Loucy (cell line): ENCODE measurements around the gene HDLBP.

Source experiments
- H2AFZ ChIP-seq: fragments of 200-600 bp; sonication (generic); 2 replicates; pipeline ENCODE4 v1.6.0; 2016; ENCODE audit warnings: antibody characterized with exemption, mild to moderate bottlenecking, low read length, moderate library complexity
- H3F3A ChIP-seq: fragments of 200-600 bp; 2 replicates; pipeline ENCODE4 v1.6.0; 2016; ENCODE audit warnings: antibody characterized with exemption, low read depth, mild to moderate bottlenecking
- H3K27me3 ChIP-seq: fragments of 200-600 bp; sonication (generic); 2 replicates; pipeline ENCODE4 v1.6.1; 2014; ENCODE audit warnings: low read length, mild to moderate bottlenecking; ENCODE audit not compliant: insufficient read depth, poor library complexity, severe bottlenecking
- H3K36me3 ChIP-seq: fragments of 200-600 bp; sonication (generic); 2 replicates; pipeline ENCODE4 v1.6.1; 2016; ENCODE audit warnings: low read length; ENCODE audit not compliant: insufficient read depth
- H3K4me1 ChIP-seq: fragments of 200-600 bp; sonication (generic); 2 replicates; pipeline ENCODE4 v1.5.1; 2014; ENCODE audit warnings: low read length, mild to moderate bottlenecking; ENCODE audit not compliant: insufficient read depth, poor library complexity, severe bottlenecking
- H3K4me2 ChIP-seq: fragments of 200-600 bp; sonication (generic); 2 replicates; pipeline ENCODE4 v1.6.0; 2014; ENCODE audit warnings: antibody characterized with exemption, low read length, low read depth, mild to moderate bottlenecking; ENCODE audit not compliant: poor library complexity, severe bottlenecking
- H3K4me3 ChIP-seq: fragments of 200-600 bp; sonication (generic); 2 replicates; pipeline ENCODE4 v1.5.1; 2014; ENCODE audit warnings: low read length, mild to moderate bottlenecking, mixed read lengths; ENCODE audit not compliant: poor library complexity, severe bottlenecking
- H3K79me2 ChIP-seq: fragments of 200-600 bp; sonication (generic); 2 replicates; pipeline ENCODE4 v1.6.1; 2014; ENCODE audit warnings: low read length; ENCODE audit not compliant: insufficient read depth
- H3K9ac ChIP-seq: fragments of 200-600 bp; sonication (generic); 2 replicates; pipeline ENCODE4 v1.6.0; 2014; ENCODE audit warnings: mild to moderate bottlenecking, low read depth, low read length, moderate library complexity; ENCODE audit not compliant: poor library complexity, severe bottlenecking
- H3K9me2 ChIP-seq: fragments of 200-600 bp; sonication (generic); replicated peaks from 2 replicates; pipeline ENCODE4 v1.6.1; 2016; ENCODE audit warnings: low read depth, low read length, mixed read lengths
- H3K9me3 ChIP-seq: fragments of 200-600 bp; sonication (generic); 2 replicates; pipeline ENCODE4 v1.6.1; 2014; ENCODE audit warnings: mild to moderate bottlenecking, antibody characterized with exemption, low read length, low read depth; ENCODE audit not compliant: insufficient read depth
- H4K20me1 ChIP-seq: fragments of 200-600 bp; sonication (generic); 2 replicates; pipeline ENCODE4 v1.6.0; 2014; ENCODE audit warnings: antibody characterized with exemption, low read length, mild to moderate bottlenecking; ENCODE audit not compliant: insufficient read depth, poor library complexity, severe bottlenecking
- EZH2phosphoT487 ChIP-seq: fragments of 200-600 bp; IDR thresholded peaks from 2 replicates; pipeline ENCODE4 v1.6.1; 2018; ENCODE audit warnings: antibody characterized with exemption, mild to moderate bottlenecking, moderate library complexity, borderline replicate concordance
- TF ChIP-seq, protein P1 (sequence below): fragments of 200-600 bp; sonication (generic); conservative IDR thresholded peaks from 2 replicates; pipeline ENCODE4 v1.5.1; 2014; ENCODE audit warnings: mild to moderate bottlenecking, antibody characterized with exemption, low read length

HDLBP gene

DNA sequence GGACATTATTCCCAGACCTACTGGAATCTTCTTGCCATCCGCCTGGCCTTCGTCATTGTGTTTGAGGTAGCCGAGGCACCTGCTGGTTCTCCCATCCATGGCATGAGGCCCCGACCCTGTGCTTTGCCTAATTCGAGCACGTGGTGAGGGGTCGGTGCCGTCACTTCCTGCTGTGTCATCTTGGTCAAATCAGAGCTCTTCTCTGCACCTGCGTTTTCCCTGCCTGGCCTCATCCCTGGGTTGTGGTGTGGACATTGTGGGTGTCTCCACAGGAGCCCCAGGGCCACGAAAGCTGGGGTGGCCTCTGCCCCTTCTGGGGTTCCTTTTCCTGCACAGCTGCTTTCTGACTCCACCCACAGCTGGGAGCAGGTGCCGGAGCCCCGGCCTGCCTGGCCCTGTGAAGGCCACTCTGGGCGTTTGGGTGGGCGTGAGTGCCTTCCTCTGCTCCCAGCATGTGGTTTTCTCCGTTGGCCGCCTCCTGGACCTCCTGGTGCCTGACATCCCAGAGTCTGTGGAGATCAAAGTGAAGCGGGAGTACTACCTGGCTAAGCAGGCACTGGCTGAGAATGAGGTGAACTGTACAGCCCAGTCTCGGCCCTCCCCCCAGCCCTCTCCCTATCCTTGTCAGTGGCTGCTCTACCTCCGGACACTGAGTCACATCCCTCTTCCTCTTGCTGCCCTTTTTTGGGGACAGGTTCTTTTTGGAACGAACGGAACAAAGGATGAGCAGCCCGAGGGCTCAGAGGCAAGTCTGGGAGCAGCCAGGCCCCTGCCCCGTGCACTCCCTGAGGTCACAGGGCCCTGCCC lies 92.1 kb downstream of the HDLBP start:
- no peaks in the 10 kb centered on the region for H3K4me1 ChIP-seq
- H3K27me3 ChIP-seq: no peaks in the 10 kb centered on the region
- H2AFZ ChIP-seq: no peak overlapping the region
- peaks cover 9% of the 10 kb centered on the region; the same call in 1 of the 2 replicates for H3K36me3 ChIP-seq
- H3K4me3 ChIP-seq: no peak overlapping the region
- no peaks in the 10 kb centered on the region for H3F3A ChIP-seq
- no peaks in the 10 kb centered on the region for H3K9me3 ChIP-seq
- H3K9me2 ChIP-seq: no peaks in the 10 kb centered on the region
- no peak overlapping the region for H3K9ac ChIP-seq
- TF ChIP-seq EZH2phosphoT487: no peak
- TF ChIP-seq, protein P1, sequence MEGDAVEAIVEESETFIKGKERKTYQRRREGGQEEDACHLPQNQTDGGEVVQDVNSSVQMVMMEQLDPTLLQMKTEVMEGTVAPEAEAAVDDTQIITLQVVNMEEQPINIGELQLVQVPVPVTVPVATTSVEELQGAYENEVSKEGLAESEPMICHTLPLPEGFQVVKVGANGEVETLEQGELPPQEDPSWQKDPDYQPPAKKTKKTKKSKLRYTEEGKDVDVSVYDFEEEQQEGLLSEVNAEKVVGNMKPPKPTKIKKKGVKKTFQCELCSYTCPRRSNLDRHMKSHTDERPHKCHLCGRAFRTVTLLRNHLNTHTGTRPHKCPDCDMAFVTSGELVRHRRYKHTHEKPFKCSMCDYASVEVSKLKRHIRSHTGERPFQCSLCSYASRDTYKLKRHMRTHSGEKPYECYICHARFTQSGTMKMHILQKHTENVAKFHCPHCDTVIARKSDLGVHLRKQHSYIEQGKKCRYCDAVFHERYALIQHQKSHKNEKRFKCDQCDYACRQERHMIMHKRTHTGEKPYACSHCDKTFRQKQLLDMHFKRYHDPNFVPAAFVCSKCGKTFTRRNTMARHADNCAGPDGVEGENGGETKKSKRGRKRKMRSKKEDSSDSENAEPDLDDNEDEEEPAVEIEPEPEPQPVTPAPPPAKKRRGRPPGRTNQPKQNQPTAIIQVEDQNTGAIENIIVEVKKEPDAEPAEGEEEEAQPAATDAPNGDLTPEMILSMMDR: no peak
- no peaks in the 10 kb centered on the region for H4K20me1 ChIP-seq
- H3K79me2 ChIP-seq: no peaks in the 10 kb centered on the region
- H3K4me2 ChIP-seq: no peak overlapping the region

GRCh38 chr2:241219856-241220356 lies 95.6 kb downstream of the HDLBP start:
- no peak overlapping the region for H3K9ac ChIP-seq
- H3K4me2 ChIP-seq: no peak overlapping the region
- no peak overlapping the region for H3K4me3 ChIP-seq

GRCh38 chr2:241219030-241219382 lies 96.5 kb downstream of the HDLBP start:
- no peak overlapping the region for H3K4me3 ChIP-seq
- no peaks in the 10 kb centered on the region for H3K4me1 ChIP-seq
- H3K9ac ChIP-seq: no peak overlapping the region
- H4K20me1 ChIP-seq: no peaks in the 10 kb centered on the region
- no peaks in the 10 kb centered on the region for H3K79me2 ChIP-seq
- no peaks in the 10 kb centered on the region for H3F3A ChIP-seq
- no peak overlapping the region for H3K4me2 ChIP-seq
- no peaks in the 10 kb centered on the region for H3K9me3 ChIP-seq
- no peaks in the 10 kb centered on the region for H3K36me3 ChIP-seq
- TF ChIP-seq EZH2phosphoT487: no peak
- TF ChIP-seq, protein P1: no peak; the same call in 1 of the 2 replicates
- no peak overlapping the region for H2AFZ ChIP-seq
- no peaks in the 10 kb centered on the region for H3K27me3 ChIP-seq
- H3K9me2 ChIP-seq: no peaks in the 10 kb centered on the region

More at GRCh38 chr2:241219856-241220356, 95.6 kb downstream of the HDLBP start:
- H3K36me3 ChIP-seq: no peaks in the 10 kb centered on the region
- H3K27me3 ChIP-seq: no peaks in the 10 kb centered on the region
- no peaks in the 10 kb centered on the region for H3K79me2 ChIP-seq
- no peaks in the 10 kb centered on the region for H3K9me3 ChIP-seq
- H3F3A ChIP-seq: no peaks in the 10 kb centered on the region
- no peaks in the 10 kb centered on the region for H3K9me2 ChIP-seq
- H4K20me1 ChIP-seq: no peaks in the 10 kb centered on the region
- H3K4me1 ChIP-seq: no peaks in the 10 kb centered on the region
- TF ChIP-seq EZH2phosphoT487: no peak
- TF ChIP-seq, protein P1: no peak
- no peak overlapping the region for H2AFZ ChIP-seq
